HG02763 (cell line): ENCODE data around the gene SLC44A1.
A peak's percentile ranks its signal among the peaks of the same experiment; 100 is the strongest.

Experiments used
- ATAC-seq: cut with Tn5 transposase; IDR thresholded peaks from one replicate; pipeline ENCODE4 v1.9.1; 2021; ENCODE audit warnings: mild to moderate bottlenecking, moderate library complexity; ENCODE audit not compliant: unreplicated experiment

The SLC44A1 gene

DNA sequence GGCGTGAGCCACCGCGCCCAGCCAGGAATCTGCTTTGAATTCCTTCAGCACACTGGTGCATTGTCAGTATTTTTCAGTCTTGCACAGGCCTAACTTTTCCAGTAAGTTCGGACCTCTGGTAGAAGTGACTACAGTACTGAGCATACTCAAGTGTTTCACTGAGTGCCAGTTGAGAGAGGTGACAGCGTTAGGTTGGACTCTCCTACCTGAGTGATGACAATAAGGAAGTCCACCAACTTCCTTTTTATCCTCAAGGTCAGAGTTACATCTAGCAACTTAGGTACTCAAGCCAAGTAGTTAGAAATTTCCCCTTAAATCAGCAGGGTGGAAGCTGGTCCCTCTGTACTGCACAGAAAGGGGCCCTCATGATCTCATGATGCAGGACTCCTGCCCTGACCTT is 177.4 kb downstream of the SLC44A1 start:
- ATAC-seq: no peak

DNA sequence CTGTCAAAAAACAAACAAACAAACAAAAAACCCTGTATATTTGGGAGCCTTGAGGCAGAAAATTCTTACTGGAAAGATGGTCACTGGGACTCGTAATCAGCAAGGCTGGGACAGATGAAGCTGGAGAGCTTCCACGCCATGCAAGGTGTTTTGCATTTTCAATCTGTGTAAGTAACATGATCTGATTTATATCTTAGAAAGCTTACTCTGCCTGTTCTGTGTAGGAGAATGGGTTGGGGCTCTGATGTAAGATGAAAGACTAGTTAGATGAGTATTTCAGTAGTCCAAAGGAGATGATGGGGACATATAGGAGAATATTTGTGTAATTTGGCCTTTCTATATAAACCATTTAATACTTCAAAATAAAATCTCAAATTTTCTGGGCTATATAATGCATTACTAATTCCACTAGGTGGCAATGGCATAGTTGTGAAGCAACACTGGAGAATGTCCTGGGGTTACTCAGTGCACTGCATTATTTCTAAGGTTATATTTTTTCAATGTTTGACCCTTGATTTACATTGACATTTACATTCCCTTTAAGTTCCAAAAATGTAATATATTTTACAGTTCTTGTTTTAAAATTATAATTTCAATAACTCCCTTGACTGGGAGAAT is 181.5 kb downstream of the SLC44A1 start:
- ATAC-seq: peak; percentile 51

DNA sequence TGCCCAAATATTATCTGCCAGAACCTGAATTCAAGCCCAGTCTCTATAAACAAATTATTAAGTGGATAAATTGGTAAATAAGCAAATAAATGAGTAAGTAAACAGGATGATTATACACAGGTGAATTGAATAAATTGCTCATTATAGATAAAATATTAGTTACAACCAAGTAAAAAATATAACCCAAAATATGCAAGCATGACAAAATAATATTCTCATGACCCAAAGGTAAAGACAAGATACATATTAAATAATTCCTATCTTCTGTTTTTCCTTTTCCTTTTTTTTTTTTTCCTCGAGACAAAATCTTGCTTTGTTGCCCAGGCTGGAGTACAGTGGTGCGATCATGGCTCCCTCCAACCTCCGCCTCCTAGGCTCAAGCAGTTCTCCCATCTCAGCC is 182.2 kb downstream of the SLC44A1 start:
- no peak for ATAC-seq

DNA sequence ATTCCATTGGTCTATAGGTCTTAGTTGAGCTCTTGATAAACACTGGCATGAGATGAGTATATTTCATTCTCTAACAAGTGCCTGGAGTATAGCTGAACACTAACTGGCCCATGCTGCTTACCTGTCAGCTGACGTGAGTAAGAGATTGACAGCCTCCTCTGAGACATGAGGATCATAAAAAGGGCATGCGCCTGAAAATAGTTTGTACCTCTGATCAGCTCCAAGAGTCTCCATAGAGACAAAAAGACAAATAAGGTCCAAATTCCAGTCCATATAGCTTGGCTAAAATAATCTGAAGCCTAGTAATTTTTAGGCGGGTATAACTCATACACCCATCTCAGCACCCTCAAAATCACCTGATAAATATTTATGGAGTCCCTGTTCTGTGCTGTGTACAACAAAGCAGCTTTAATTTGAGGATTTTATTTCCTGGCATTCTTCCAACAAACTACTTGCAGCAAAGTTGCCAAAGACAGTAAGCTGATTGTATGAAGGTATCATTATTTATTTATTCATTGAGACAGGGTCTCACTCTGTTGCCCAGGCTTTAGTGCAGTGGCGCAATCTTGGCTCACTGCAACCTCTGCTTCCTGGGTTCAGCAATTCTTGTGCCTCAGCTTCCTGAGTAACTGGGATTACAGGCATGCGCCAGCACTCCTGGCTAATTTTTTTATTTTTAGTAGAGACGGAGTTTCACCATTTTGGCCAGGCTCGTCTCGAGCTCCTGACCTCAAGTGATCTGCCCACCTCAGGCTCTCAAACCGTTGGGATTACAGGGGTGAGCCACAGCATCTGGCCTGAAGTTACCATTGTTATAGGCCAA is 187.2 kb downstream of the SLC44A1 start:
- no peak for ATAC-seq

DNA sequence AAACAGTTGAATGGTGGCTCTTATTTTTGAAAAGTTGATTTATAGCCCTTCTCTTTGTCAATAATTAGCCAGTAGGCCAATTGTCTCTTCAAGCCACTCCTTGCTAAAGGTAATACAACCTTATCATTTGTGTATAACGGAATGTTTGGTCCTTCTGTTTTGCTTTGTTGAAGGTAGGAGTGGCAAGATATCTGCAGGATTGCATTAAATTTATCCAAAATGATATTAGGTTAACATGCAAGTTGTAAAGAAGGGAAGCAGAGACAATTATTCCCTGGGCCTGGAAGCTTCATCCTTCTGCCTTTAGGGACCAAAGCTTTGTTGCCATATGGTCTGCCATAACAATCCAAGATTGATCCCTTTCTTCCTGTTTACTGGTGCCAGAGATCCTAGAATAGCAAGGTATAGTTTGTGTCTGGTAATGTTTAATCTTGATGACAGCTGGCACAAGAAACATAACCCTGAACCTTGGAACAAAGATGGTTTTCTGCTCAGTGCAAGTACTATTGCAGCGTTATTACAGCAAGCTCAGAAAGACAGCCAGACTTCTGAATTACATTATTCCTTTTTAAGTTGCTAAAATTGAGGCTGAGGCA is 187.9 kb downstream of the SLC44A1 start:
- no peak for ATAC-seq

DNA sequence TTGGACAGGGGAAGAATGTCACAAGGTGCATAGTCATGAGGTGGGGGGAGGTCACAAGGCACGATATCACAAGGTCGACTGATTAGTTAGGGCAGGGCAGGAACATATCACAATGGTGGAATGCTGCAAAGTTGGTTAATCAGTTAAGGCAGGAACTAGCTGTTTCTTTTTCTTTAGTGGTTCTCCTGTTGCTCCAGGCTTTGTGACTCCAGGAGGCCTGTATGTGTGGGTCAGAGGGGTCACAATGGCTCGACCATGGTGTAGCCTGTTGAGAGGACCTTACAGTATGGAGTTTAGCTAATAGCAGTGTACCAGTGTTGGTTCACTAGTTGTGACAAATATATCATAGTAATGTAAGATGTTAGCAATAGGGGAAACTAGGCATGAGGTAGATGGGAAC is 191.0 kb downstream of the SLC44A1 start:
- ATAC-seq: no peak

DNA sequence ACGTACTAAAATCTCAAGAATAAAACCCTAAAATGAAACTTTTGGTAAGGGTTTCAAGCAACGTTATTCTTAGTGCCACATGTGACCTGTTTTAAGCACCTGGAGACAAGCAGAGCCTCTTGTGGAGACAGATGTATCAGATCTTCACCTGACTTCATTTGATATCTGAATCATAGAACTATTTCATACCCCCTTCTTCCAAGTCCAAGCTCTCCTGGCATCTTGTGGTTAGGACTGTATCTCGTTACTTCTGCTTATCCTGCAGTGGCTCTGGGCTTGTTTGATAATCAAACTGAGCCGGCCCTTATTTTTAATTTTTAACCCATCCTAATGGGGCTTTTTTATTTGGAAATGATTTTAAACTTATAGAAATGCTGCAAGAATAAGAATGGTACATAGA is 192.3 kb downstream of the SLC44A1 start:
- no peak for ATAC-seq

DNA sequence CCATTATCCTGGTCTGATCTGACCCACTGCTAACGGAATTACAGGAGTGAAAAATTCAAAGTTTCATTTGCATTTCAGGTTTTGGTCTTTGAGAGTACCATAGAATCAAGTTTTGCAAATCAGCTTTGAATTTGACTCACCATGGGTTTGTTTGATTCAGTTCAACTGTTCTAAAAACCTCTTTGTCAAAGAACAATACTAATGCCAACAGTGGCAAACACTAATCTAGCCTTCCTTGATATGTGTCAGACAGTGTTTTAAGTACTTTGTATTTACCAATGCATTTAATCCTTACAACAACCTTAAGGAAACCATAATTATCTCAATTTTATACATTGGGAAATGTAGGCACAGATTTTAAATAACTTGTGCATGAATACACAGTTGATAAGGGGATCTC is 193.3 kb downstream of the SLC44A1 start:
- no peak for ATAC-seq

DNA sequence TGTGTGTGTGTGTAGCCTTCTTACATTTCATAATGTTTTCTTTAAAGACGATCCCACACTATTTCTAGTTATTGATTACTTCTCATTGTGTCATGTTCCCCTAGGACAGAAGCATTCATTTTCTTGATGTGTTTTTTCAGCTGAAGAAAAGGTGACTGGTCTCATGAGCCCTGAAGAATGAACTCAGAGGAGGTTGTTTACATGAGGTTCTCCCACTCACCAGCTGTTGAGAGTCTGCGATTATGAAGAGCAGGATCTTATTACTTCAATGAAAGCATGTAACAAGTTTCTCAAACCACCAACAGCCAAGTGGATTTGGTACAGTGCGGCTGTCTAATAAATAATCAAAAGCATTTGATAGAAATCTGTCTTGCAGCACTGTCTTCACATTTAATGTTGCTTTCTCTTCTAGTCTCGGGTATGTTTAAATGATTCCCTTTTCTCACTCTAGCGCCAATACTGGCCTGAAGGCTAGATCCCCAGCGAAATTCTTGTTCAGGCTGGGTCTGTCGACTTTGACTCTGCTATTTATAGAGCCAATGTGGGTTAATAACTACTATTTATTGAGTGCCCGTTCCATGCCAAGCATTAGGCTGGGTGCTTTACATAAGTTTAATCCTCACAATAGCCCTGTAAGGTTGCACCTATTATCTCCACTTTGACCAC is 193.8 kb downstream of the SLC44A1 start:
- ATAC-seq: no peak

DNA sequence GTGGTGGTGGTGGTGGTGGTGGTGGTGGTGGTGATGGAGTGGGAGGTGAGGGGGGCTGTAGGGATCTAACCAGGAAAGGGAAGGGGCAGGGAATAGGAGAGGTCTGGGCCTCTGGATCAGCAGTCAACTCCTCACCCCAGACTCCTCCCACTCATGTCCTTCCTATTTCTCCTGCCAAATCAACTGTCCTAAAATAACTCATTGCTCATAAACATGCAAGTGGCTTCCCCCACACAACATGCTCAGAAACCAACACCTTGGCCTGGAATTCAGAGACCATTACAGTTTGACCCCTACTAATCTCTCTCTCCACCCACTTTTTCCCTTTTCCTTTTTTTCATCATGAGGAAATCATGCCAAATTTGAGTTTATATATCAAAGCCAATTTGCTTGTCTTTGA is 195.0 kb downstream of the SLC44A1 start:
- no peak for ATAC-seq

DNA sequence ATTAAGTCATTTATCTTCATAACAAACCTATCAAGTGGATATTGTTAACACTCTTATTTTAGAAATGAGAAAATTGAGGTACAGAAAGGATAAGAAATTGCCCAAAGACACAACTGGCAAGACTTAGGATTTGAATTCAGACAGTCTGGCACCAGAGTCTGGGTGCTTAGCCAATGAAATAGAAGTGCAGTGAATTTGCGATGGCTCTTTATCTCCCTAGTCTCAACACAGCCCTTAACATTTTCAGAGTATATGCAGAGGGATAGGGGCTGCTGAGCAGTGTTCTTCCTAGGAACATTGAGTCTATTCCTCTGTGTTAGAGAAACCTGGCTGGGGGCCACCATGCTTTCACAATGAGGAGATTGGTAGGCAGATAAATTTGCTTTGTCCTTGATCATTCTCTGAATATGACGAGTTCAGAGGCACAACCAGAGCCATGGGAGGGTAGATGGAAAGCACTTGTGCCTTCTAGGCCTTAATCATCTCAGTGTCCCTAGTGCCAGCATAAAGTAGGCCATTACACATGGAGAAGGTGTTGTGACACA is 197.2 kb downstream of the SLC44A1 start:
- ATAC-seq: no peak

DNA sequence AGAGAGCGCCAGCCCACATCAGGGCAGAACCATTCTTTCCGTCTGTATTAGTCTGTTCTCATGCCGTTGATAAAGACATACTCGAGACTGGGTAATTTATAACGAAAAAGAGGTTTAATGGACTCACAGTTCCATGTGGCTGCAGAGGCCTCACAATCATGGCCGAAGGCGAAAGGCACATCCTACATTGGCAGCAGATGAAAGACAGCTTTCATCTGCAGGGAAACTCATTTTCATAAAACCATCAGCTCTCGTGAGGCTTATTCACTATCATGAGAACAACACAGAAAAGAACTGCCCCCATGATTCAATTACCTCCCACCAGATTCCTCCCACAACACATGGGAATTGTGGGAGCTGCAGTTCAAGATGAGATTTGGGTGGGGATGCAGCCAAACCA is 198.7 kb downstream of the SLC44A1 start:
- ATAC-seq: no peak

DNA sequence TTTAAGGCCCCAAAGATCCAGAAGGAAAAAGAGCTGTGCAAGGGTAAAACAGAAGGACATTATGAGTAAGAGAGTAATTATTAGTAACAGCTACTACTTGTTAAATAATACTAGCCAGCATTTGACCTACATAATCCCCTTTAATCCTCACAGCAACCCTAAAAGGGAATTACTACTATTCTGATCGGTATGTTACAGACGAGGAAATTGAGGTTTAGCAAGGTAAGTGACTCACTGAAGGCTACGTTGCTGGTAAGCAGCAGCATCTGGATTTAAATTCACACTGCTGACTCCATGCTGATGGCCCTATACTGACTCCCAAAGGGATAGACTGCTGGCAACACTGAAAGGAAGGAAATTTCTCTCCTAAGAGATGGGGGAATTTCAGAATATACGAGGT is 199.7 kb downstream of the SLC44A1 start:
- ATAC-seq: no peak

DNA sequence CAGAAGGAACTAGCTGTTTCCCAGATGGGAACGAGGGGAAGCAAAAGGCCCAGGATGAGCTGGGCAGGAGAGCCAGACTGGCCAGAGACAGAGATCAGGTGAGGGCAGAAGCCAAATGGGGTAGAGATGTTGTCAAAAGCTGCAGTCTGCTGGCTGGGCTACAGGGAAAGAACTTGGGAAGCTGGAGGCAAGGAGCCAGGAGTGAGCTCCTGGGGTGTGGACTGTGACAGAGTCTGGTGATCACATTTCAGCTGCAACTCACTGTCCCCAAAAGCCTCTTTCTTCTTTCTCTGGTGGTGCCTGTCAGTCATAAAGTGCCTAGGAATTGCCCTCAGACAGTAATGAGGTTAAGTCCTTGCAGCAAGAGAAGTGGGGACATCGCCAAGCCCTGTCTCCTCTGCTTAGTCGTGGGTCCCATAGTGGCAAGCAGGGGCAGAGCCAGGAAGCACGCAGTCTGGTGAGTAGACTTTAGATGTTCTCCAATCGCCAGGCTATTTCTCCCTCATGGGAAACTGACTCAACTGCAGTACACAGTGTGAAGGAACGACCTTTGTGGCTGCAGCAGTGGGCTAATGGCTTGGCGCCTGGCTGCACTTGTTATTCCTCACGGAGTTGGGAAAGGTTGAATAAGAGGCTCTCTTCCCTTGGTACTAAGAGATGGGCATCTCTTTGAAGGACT is 200.9 kb downstream of the SLC44A1 start:
- ATAC-seq: no peak

DNA sequence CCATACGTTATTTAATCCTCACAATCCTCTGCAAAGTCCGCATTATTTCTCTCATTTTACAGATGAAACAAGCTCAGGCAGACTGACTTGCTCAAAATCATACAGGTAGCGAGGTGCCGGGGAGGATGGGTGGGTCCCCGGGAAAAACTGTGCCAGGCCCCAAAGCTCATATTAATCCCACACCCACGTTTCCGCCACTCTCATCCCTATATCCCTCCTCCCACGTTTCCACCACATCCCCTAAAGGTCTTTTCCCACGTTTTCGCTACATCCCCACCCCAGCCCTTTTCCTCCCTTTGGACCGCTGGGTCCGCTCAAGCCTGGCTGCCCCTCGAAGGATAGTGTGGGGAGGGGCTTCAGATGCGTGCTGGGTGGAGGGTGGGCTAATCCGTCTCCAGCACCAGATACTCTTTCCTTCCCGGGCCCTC is 202.9 kb downstream of the SLC44A1 start:
- no peak for ATAC-seq

DNA sequence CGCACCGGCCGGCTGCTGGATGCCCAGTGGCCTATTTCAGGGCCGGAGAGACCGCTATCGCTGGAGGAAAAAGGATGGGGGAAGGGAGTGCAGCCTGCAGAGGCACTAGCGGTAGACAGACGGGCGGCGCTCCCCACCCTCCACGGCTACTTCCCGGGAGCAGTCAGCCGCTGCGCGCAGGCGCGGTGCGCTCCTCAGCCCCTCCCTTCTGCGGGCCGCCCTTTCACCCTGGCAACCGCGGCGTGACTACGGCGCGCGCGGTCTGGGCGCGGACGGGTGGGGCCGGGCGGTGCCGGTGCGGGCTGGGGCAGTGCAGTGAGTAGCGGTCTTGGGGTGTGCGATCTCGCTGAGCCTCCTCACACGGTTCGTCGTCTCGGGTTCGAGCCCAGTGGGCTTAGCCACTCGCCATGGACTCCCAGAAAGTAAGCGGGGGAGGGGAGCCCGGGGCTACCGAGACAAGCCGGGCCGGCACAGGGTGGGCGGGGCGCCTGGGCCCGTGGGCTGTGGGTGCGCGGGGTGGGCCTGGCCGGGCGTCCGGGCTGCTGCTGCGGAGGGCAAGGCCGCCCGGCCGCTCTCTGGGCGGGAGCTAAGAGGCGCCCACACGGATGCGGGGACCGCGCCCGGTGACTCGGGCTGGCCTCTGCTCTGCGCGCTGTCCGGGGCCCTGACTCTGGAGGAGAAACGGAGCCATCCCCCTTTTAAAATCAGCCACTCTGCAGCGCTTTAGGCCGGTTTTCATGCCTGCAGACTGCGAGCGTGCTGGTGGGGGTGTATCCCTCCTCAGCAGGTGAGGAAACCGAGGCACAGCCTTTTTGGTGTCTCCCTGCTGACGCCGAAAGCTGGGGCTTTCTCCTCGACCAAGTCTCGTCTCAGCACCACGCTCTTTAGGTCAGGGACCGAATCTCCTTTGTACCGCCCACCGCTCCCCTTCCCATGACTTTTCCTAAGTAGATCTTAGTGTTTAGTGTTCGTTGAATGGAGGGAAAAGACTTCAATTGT is 203.7 kb downstream of the SLC44A1 start, which contains the start of gene FSD1L:
TSS of gene FSD1L (plus strand) at position 221 of the 999 bp plus-strand sequence. CDS start at position 408, 187 bp downstream.
- ATAC-seq: peak; percentile 97

DNA sequence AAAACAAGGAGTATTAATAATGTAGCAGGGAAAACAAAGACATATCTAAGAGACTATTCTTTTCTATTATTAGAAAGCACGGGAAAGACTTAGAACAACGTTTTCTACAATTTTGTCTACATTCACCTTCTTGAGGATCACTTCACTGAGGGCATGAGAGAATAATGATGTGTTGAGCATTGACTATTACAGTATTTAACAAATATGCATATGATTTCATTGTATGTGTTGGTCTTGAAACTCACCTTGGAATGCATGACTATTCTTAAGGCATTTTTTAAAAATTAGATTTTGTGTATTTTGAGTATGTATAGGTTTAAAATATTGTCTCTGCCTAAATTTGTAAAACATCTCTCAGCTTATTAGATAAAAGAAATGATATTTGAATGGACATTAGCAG is 204.6 kb downstream of the SLC44A1 start:
- no peak for ATAC-seq

DNA sequence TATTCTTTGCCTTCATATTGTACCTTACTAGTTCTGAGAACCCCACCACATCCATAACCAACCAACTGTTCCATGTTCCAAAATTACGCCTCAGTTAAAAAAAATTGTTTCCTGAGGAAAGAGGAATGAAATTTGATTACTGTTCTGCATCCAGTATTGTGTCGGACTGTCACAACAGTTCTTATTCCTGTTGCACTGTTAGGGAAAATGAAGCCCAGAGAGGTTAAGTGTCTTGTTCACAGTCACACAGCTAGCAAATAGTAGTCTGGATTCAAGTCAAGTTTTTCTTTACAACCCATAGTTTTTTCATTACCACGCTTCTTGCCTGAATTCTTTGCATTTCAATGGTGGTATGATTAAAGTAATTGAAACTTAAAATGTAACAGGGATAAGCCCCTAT is 207.7 kb downstream of the SLC44A1 start:
- no peak for ATAC-seq

DNA sequence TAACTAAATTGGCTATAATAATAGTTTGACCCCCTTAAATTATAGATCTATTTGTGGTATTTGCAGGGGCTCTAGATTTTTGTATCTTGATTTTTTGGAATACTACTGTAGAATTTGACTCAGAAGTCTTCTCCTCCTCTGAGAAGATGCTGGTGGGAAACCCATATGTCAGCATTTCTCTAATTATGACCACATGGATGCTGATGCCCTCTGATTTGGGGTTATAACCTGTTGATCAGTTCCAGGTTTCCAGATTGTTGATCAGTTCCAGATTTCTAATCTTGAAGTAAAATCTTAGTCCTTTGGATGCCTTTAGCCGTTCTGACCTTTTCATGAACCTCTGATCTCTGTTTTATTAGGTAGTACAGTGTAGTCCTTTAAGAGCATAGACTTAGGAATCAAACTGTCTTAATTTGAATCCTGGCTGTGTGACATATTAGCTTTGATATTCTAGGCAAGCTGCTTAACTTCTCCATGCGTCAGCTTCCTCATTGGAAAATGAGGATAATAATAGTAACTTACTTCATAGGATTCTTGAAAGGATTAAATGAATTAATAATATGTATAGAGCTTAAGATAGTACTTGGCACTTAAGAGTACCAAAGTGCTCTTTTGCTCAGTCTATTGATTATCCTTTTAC is 211.5 kb downstream of the SLC44A1 start:
- no peak for ATAC-seq
